CD4-positive, alpha-beta T cell treated with Interleukin-4 for 1 hour (primary cell): ENCODE measurements around the gene ZFP90.

ENCODE experiments used
- DNase-seq, 2 donors: peaks; one replicate each; pipeline ENCODE4 v3.0.0-alpha.2; 2020 to 2022

ZFP90 gene

DNA sequence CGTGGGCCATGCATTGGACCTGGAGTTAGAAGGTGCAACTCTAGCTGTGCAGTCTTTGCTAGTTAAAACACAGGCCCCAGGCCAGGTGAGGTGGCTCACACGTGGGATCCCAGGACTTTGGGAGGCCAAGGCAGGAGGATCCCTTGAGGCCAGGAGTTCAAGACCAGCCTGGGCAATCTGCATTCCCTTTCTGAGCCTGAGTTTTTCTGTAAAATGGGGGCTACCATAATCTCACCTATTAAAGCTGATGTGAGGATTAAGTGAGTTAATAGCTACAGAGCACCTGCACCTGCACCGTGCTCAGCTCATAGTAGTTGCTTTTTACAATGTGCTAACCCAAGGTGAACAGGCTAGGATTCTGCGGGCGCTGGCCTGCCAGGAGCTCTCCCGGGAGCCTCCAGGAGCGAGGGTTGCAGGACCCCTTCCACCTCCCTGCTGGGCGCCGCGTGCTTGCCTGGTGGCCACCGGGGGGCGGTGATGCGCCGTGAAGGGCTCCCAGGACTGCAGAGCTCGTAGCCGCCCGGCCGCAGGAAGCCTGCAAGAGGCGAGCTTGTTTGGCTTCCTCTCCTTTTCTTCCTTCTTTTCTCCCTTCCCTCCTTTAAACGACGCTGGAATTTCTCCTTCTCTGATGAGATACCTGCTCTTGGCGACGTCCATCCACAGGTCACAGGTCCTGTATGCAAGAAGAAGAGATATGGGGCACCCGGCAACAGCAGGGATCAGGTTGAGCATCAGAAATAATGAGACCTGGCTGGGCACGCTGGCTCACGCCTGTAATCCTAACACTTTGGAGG is 51.3 kb downstream of the ZFP90 start:
- DNase-seq, result peak; percentile 41 to 42

DNA sequence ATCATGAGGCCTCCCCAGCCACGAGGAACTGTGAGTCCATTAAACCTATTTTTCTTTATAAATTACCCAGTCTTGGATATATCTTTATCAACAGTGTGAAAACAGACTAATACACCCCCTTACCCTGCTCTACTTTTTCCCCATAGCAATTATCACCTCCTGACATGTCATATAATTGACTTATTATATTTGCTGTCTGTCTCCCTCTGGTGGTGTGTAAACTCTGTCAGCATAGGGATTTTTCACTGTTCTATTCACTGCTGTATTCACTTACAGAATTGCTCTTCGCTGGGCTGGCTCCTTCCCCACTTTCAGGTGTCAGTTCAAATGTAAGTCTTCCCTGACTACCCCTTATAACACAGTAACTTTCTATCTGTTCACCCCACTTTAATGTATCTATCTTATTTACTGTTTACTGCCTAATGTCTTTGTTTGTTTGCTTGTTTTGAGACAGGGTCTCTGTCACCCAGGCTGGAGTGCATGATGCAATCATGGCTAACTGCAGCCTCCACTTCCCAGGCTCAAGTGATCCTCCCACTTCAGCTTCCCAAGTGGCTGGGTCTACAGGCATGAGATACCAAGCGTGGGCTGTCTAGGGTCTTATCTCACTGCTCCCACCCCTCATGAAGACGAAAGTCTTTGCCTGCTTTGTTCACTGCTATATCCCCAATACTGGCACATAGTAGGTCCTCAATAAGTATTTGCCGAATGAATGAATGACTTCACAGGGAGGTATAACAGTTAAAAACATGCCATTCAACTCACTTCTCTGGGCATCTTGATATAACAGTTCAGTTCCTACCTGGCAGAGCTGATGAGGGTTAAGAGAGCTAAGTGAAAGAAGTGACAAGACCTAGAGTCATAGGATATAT is 53.6 kb downstream of the ZFP90 start:
- DNase-seq, result peak in 1 of 2 donors; percentile 54

DNA sequence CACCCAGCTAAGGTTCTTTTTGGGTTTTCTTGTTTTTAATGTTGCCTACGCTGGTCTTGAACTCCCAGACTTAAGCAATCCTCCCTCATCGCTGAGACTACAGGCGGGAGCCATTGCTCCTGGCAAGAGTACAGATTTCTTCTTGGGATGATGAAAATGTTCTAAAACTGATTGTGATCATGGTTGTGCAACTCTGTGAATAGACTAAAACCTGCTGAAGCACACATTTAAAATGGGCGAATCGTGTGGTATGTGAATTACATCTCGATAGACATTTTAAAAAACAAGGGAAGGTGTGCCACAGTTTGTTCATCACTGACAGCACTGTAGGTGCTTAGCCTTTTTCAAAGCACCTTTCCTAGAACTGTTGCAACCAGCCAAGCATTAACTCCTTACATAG is 57.2 kb downstream of the ZFP90 start:
- DNase-seq, result no peak

DNA sequence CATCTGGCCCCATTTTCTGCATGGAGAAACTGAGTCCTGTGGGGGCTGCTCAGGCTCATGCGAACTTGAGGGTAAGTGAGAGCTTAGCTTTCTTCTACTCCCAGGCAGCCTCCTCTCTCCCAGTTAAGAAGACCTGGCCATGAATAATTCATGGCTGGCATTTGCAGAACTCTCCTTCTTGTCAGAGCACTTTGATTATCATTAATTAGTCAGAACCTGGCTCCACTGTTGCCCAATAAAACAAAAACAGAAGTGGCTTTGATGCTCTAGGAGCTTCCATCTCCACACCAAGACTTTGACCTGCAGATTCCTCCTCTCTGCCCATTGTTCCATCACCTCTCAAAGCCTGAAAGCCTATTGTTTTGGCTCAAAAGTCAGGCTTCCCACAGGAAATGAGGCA is 60.5 kb downstream of the ZFP90 start:
- no peak for DNase-seq

DNA sequence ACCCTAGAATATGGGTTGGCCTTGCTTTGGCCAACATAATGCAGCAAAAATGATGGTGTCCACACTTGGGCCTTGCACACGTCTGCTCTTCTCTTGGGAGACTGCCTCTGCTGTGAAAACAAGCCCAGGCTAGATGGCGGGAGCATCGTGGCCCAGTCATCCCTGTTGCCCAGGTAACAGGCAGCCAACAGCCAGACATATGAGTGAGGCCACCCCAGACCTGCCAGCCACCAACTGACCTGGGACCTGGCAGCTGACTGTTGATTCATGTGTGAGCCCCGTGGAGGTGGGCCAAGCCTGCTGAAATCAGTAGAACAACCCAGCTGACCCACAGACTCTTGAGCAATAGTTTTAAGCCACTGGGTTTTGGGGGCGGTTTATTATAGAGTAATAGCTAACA is 66.7 kb downstream of the ZFP90 start:
- no peak for DNase-seq

DNA sequence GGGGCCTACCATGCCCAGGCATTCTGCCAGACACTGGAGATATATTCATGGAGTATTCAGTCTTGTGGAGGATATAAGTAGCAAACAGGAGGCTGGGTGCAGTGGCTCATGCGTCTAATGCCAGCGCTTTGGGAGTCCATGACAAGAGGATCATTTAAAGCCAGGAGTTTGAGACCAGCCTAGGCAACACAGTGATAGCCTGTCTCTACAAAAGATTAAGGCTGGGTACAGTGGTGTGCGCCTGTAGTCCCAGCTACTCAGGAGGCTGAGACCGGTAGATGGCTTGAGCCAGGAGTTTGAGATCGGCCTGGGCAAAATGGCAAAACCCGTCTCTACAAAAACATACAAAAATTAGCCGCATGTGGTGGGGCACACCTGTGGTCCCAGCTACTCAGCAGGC is 68.4 kb downstream of the ZFP90 start:
- no peak for DNase-seq

DNA sequence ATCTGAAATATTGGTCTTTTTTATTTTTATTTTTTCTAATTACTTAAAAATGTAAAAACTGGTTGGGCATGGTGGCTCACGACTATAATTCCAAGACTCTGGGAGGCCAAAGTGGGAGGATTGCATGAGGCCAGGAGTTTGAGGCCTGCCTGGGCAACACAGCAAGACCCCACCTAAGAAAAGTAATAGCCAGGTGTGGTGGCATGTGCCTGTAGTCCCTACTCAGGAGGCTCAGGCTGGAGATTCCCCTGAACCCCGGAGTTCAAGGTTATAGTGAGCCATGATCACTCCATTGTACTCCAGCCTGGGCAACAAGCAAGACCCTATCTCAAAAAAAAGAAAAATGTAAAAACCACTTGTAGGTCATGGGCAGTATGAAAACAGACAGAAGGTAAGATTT is 69.2 kb downstream of the ZFP90 start:
- DNase-seq, result no peak

DNA sequence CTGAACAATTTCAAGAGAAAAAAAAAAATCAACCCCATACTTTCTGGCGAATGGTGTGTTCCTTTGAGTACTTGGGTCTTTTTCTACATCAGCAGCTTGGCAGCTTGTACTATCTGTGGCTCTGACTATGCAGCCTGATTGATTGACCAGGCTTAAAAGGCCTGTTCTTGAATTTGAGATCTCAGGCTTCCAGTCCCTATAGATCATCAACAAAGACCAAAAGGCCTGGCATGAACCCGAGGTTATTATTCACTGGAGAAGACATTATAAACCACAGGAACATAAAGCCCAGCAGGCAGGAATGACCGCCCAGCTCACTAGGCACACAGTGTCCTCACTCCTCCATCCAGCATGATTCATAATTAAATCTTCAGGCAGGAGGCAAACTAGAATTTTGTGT is 73.9 kb downstream of the ZFP90 start:
- DNase-seq, result no peak

DNA sequence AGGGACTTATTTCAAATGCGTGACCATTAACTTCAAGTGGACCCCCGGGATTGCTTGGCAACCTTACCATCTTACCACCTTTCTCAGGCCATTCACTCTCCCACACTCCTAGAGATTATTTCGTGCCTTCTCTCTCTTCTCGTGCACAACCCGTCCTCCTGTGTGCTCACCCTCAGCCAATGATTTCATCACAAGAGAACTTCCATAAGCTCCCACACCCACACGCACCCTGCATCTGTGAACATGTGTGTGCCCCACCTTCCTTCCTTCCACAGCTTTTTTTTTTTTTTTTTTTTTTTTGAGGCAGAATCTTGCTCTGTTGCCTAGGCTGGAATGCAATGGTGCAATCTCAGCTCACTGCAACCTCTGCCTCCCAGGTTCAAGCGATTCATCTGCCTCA is 78.6 kb downstream of the ZFP90 start:
- no peak for DNase-seq
